ENCODE data around the gene DSG4. TPM values are rescaled to one million over a fixed set of nuclear protein-coding genes. Genes with fewer than 3 reads are reported as not detected.
A peak's percentile ranks its signal among the peaks of the same experiment; 100 is the strongest.

Gene DSG4
- total and polyA plus RNA-seq, 12 donors: not detected

- no peak for ATAC-seq
- Histone ChIP-seq H3K27ac (no peak overlapping the region), H3K27me3 (no peaks in the 10 kb centered on the region), H3K36me3 (no peaks in the 10 kb centered on the region), H3K4me1 (no peaks in the 10 kb centered on the region), H3K9me3 (peaks cover 0 to 4% (median 0%) of the 10 kb centered on the region in 11 donors), H3K4me3 (no peak overlapping the region)
- intact Hi-C loops (cut with DNase I): loop anchor here in 1 of 10 donors (10.0 kb wide), 1 partner anchor 84 kb away; no protein-coding TSS in a partner anchor
- 88 to 95% methylated on average over 2 of the region's 2 CpGs for WGBS, 2 donors
- DNase-seq: no peak
- no peak for TF ChIP-seq CTCF (IDR thresholded peaks at IDR 0.05)
Observed at GRCh38 chr18:31420524-31420923, 43.9 kb downstream of the DSG4 start.

GRCh38 chr18:31424383-31424988 lies 47.9 kb downstream of the DSG4 start:
- no peak for DNase-seq
- H3K36me3 ChIP-seq: no peaks in the 10 kb centered on the region
- H3K27me3 ChIP-seq: no peaks in the 10 kb centered on the region
- intact Hi-C loops (cut with DNase I): loop anchor here in 1 of 10 donors (10.0 kb wide), 1 partner anchor 80 kb away; no protein-coding TSS in a partner anchor
- WGBS, 2 donors: 37 to 38% methylated on average over 7 of the region's 7 CpGs
- ATAC-seq: no peak
- TF ChIP-seq CTCF (IDR thresholded peaks at IDR 0.05): peak in 7 of 9 donors; percentile 40 to 56 (median 48)
- H3K4me1 ChIP-seq: no peaks in the 10 kb centered on the region
- no peak overlapping the region for H3K27ac ChIP-seq
- no peak overlapping the region for H3K4me3 ChIP-seq
- H3K9me3 ChIP-seq: no peaks in the 10 kb centered on the region

DNA sequence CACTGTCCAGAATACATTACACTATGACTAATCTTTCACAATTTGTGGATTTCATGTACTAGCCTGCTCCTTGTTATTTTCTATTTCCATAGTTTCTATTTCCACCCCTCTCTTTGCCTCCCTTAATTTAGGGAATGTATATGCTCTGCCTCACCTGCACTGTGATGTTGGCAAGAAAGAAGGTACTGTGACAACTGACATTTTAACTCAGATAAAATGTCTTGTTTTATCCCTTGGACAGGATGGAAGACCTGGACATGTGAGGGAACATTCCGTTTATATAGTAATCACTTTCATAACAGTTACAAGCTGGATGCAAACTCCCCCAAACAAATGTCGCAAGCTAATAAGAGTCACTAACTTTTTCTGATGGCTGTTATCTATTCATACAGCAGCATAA lies 49.4 kb downstream of the DSG4 start:
- Histone ChIP-seq H3K9me3 (peaks cover 0 to 2% (median 0%) of the 10 kb centered on the region in 11 donors), H3K4me1 (no peaks in the 10 kb centered on the region), H3K27ac (no peak overlapping the region), H3K27me3 (no peaks in the 10 kb centered on the region), H3K4me3 (no peak overlapping the region), H3K36me3 (no peaks in the 10 kb centered on the region)
- 51 to 75% methylated on average over 2 of the region's 2 CpGs for WGBS, 2 donors
- TF ChIP-seq CTCF (IDR thresholded peaks at IDR 0.05): no peak
- intact Hi-C loops (cut with DNase I): loop anchor here in 2 of 10 donors (5.0 to 10.0 kb wide), 2 partner anchors 76 to 79 kb away; no protein-coding TSS in a partner anchor
- DNase-seq: no peak
- ATAC-seq: peak in 1 of 8 donors; percentile 46

DNA sequence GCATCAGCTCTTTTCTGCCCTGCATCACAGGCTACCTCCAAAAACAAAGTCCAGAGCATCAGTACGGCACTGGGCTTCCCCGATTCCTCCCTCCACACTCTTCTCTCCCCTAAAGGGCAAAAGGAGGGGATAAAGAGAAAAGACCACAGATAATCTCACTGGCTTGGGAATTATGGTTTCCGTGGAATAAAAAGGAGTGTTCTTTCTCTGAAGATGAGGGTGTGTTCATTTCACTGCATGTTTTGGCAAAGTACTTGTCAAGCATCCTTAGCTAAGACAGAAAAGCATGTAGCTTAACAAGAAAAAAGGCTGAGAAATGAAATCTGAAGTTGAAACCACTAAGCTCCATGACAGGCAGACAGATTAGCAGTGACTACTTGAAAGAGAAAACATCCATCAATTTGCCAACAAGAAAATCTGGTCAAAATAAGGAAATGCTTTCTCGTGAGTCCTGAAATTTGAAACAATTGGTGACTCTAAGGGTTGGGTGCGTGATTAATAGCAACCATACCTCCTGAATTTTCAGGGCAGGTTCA lies 50.4 kb downstream of the DSG4 start:
- Histone ChIP-seq H3K4me1 (no peaks in the 10 kb centered on the region), H3K4me3 (no peak overlapping the region), H3K9me3 (peaks cover 0 to 11% (median 0%) of the 10 kb centered on the region in 11 donors), H3K27ac (no peak overlapping the region), H3K27me3 (no peaks in the 10 kb centered on the region), H3K36me3 (no peaks in the 10 kb centered on the region)
- DNase-seq (no peak), ATAC-seq (no peak)
- 60 to 69% methylated on average over 5 of the region's 5 CpGs for WGBS, 2 donors
- intact Hi-C loops (cut with DNase I): loop anchor here in 2 of 10 donors (5.0 to 10.0 kb wide), 2 partner anchors 75 to 78 kb away; no protein-coding TSS in a partner anchor
- no peak for TF ChIP-seq CTCF (IDR thresholded peaks at IDR 0.05)

Data from heart right ventricle (tissue), 16 donors.